HCT116 (cell line): Measurements from ENCODE around the gene NFATC1. TPM values are rescaled to one million over a fixed set of nuclear protein-coding genes. Genes with fewer than 3 reads are reported as not detected.

Experiments
- ATAC-seq: fragments of 200-7000 bp; cut with Tn5 transposase; 2 replicates; pipeline ENCODE4 v1.9.1; 2020; ENCODE audit warnings: mild to moderate bottlenecking, moderate library complexity
- BruUV-seq: library from RNA; stranded (reverse); fragments of 400-500 nt; replicated peaks from 2 replicates; lab custom pipeline; 2021; lab: Mats Ljungman, UMichigan
- CTCF ChIA-PET: fragments of 300-600 bp; sonication (Branson Sonifier 250); formaldehyde crosslinking; loops from one replicate; lab custom pipeline; 2021; ENCODE audit warnings: antibody characterized with exemption; lab: Charles Lee
- POLR2A ChIA-PET: fragments of 300-600, 350-600 bp; sonication (Branson Sonifier 250); formaldehyde crosslinking; loops from one replicate; lab custom pipeline; 2021; ENCODE audit warnings: antibody characterized with exemption; lab: Charles Lee
- RAD21 ChIA-PET, 2 experiments: fragments of 300-600 bp; sonication (Branson Sonifier 250); formaldehyde crosslinking; loops; one replicate each; lab custom pipeline; 2023; ENCODE audit warnings: low total read pairs in 2 of 2; ENCODE audit not compliant: uncharacterized antibody in 2 of 2, unreplicated experiment in 2 of 2, low non-redundant PET in 1 of 2; lab: Charles Lee
- DNase-seq: peaks from one replicate; pipeline ENCODE4 v3.0.0-alpha.2; 2010; ENCODE audit warnings: low read depth, low spot score
- H2AFZ ChIP-seq: fragments of 200-600 bp; shearing (Covaris generic), sonication (generic); 2 replicates; pipeline ENCODE4 v1.6.1; 2017; ENCODE audit warnings: low read depth, mixed run types, mixed read lengths, antibody characterized with exemption, low read length; ENCODE audit not compliant: poor library complexity, severe bottlenecking
- H3K27ac ChIP-seq: 2 replicates; pipeline ENCODE4 v1.5.1; 2012; ENCODE audit warnings: low read depth, low read length
- H3K27me3 ChIP-seq: fragments of 200-600 bp; sonication (generic); 2 replicates; pipeline ENCODE4 v1.6.1; 2016; ENCODE audit warnings: mixed run types, low read length, mixed read lengths; ENCODE audit not compliant: insufficient read depth
- H3K36me3 ChIP-seq, 2 experiments: fragments of 200-500 bp in 1 of 2; fragments of 200-600 bp in 1 of 2; sonication (Bioruptor generic) in 1 of 2; sonication (generic) in 1 of 2; 2 replicates each; pipeline versions ENCODE4 v1.5.1 to v1.6.1; 2014 to 2016; ENCODE audit warnings: low read length in 2 of 2, inconsistent platforms in 1 of 2, mixed read lengths in 1 of 2, mixed run types in 1 of 2; ENCODE audit not compliant: insufficient read depth in 2 of 2, control insufficient read depth in 1 of 2
- H3K4me1 ChIP-seq, 2 experiments: fragments of 200-600 bp in 1 of 2; sonication (generic) in 1 of 2; 2 replicates each; pipeline versions ENCODE4 v1.5.1 to v1.6.1; 2012 to 2017; ENCODE audit warnings: low read length in 2 of 2, inconsistent platforms in 1 of 2, mild to moderate bottlenecking in 1 of 2, mixed read lengths in 1 of 2, mixed run types in 1 of 2, moderate library complexity in 1 of 2; ENCODE audit not compliant: insufficient read depth in 2 of 2, control insufficient read depth in 1 of 2
- H3K4me2 ChIP-seq: fragments of 200-600 bp; sonication (generic); 2 replicates; pipeline ENCODE4 v1.6.1; 2017; ENCODE audit warnings: mixed run types, low read length, mixed read lengths
- H3K4me3 ChIP-seq, 2 experiments: fragments of 200-600 bp in 1 of 2; sonication (generic) in 1 of 2; replicated peaks in 1 of 2; 2 replicates each; pipeline ENCODE4 v1.5.1; 2011 to 2016; ENCODE audit warnings: low read length in 2 of 2, control low read depth in 1 of 2, low read depth in 1 of 2, mild to moderate bottlenecking in 1 of 2, mixed read lengths in 1 of 2, mixed run types in 1 of 2
- H3K79me2 ChIP-seq: fragments of 200-600 bp; sonication (generic); 2 replicates; pipeline ENCODE4 v1.6.1; 2017; ENCODE audit warnings: mild to moderate bottlenecking, mixed run types, low read length, moderate library complexity, mixed read lengths; ENCODE audit not compliant: insufficient read depth
- H3K9ac ChIP-seq: fragments of 200-600 bp; sonication (generic); 2 replicates; pipeline ENCODE4 v1.6.1; 2016; ENCODE audit warnings: low read length, mixed read lengths
- H3K9me2 ChIP-seq: fragments of 200-600 bp; sonication (generic), shearing (Covaris generic); 2 replicates; pipeline ENCODE4 v1.6.1; 2017; ENCODE audit warnings: mixed run types, mild to moderate bottlenecking, moderate library complexity; ENCODE audit not compliant: insufficient read depth
- H3K9me3 ChIP-seq, 2 experiments: fragments of 200-500 bp in 1 of 2; fragments of 200-600 bp in 1 of 2; sonication (Bioruptor generic) in 1 of 2; sonication (generic) in 1 of 2; 2 replicates each; pipeline ENCODE4 v1.6.1; 2014 to 2017; ENCODE audit warnings: low read length in 2 of 2, mixed read lengths in 2 of 2, inconsistent platforms in 1 of 2, low read depth in 1 of 2, mild to moderate bottlenecking in 1 of 2, mixed run types in 1 of 2, moderate library complexity in 1 of 2; ENCODE audit not compliant: control insufficient read depth in 1 of 2, insufficient read depth in 1 of 2
- H4K20me1 ChIP-seq: fragments of 200-600 bp; sonication (generic), shearing (Covaris generic); 2 replicates; pipeline ENCODE4 v1.6.1; 2017; ENCODE audit warnings: mixed run types, mild to moderate bottlenecking, moderate library complexity; ENCODE audit not compliant: insufficient read depth
- ATF3 ChIP-seq: IDR thresholded peaks from 2 replicates; pipeline ENCODE4 v1.6.1; 2012
- CEBPB ChIP-seq: IDR thresholded peaks from 2 replicates; pipeline ENCODE4 v1.6.1; 2012; ENCODE audit warnings: low read depth
- ELF1 ChIP-seq: IDR thresholded peaks from 2 replicates; pipeline ENCODE4 v1.6.1; 2012; ENCODE audit warnings: low read depth, borderline replicate concordance
- JUND ChIP-seq: IDR thresholded peaks from 2 replicates; pipeline ENCODE4 v1.6.1; 2012
- REST ChIP-seq: IDR thresholded peaks from 2 replicates; pipeline ENCODE4 v1.6.1; 2012; ENCODE audit warnings: low read depth
- SIN3A ChIP-seq: IDR thresholded peaks from 2 replicates; pipeline ENCODE4 v1.6.1; 2012; ENCODE audit warnings: low read depth
- SRF ChIP-seq: IDR thresholded peaks from 2 replicates; pipeline ENCODE4 v1.6.1; 2012; ENCODE audit warnings: low read depth
- ZBTB33 ChIP-seq: IDR thresholded peaks from 2 replicates; pipeline ENCODE4 v1.6.1; 2011; ENCODE audit warnings: mild to moderate bottlenecking, low read length, moderate library complexity; ENCODE audit not compliant: insufficient replicate concordance; ENCODE audit errors: extremely low read depth
- intact Hi-C: fragments of 100-400 bp; cut with micrococcal nuclease; formaldehyde crosslinking; loops from 2 replicates; pipeline ENCODE4 v1.10.0; 2022
- total RNA-seq: library from RNA; stranded (reverse); gene quantifications from one replicate; pipeline ENCODE4 v1.2.1, GENCODE V29; 2021; ENCODE audit not compliant: unreplicated experiment

Gene NFATC1
- total RNA-seq, 1 experiment from 2014 or later = 20.8 TPM

GRCh38 chr18:79553696-79554095 is 158.0 kb downstream of the NFATC1 start:
- no peaks in the 10 kb centered on the region for H3K36me3 ChIP-seq
- H3K27ac ChIP-seq = no peak overlapping the region
- no peaks in the 10 kb centered on the region for H3K9me2 ChIP-seq
- DNase-seq (no peak), ATAC-seq (no peak)
- H3K79me2 ChIP-seq = no peaks in the 10 kb centered on the region
- no peak overlapping the region for H3K4me2 ChIP-seq
- CTCF ChIA-PET = no interaction called here
- H3K4me3 ChIP-seq = no peak overlapping the region
- no peaks in the 10 kb centered on the region for H3K27me3 ChIP-seq
- H3K9me3 ChIP-seq = no peaks in the 10 kb centered on the region
- no peaks in the 10 kb centered on the region for H4K20me1 ChIP-seq
- no peak overlapping the region for H2AFZ ChIP-seq
- TF ChIP-seq ATF3 = no peak
- intact Hi-C loops = no loop called here
- peaks cover 2 to 9% of the 10 kb centered on the region in 2 experiments; a peak in 3 of 4 replicates for H3K4me1 ChIP-seq
- POLR2A ChIA-PET = no interaction called here
- no peak overlapping the region for H3K9ac ChIP-seq
- BruUV-seq = no TSS peak
- RAD21 ChIA-PET = no interaction called here

- ATAC-seq (no peak), DNase-seq (no peak)
- ChIA-PET POLR2A (no interaction called here), RAD21 (no interaction called here), CTCF (no interaction called here)
- no peaks in the 10 kb centered on the region for H3K9me3 ChIP-seq
- no peaks in the 10 kb centered on the region for H3K36me3 ChIP-seq
- H3K4me2 ChIP-seq = no peak overlapping the region
- no peaks in the 10 kb centered on the region for H4K20me1 ChIP-seq
- no peak overlapping the region for H2AFZ ChIP-seq
- no peak overlapping the region for H3K27ac ChIP-seq
- H3K9me2 ChIP-seq = no peaks in the 10 kb centered on the region
- TF ChIP-seq CEBPB = no peak
- no peak for TF ChIP-seq JUND
- no peak for TF ChIP-seq REST
- TF ChIP-seq ZBTB33 = no peak
- TF ChIP-seq ELF1 = no peak
- TF ChIP-seq SRF = no peak
- no peak for TF ChIP-seq SIN3A
- H3K79me2 ChIP-seq = no peaks in the 10 kb centered on the region
- intact Hi-C loops = no loop called here
- no peak overlapping the region for H3K9ac ChIP-seq
- H3K4me3 ChIP-seq = no peak overlapping the region
- BruUV-seq = no TSS peak
- H3K4me1 ChIP-seq = peaks cover 2 to 9% of the 10 kb centered on the region in 2 experiments; a peak in 3 of 4 replicates
- no peaks in the 10 kb centered on the region for H3K27me3 ChIP-seq
These were observed 158.6 kb downstream of the NFATC1 start for GRCh38 chr18:79554321-79554720.
